H1 (cell line): ENCODE data around the gene ATOH8. TPM values are rescaled to one million over a fixed set of nuclear protein-coding genes. Genes with fewer than 3 reads are reported as not detected.

Experiments used
- CTCF ChIA-PET: fragments of 300-600 bp; sonication (Branson Sonifier 250); formaldehyde crosslinking; loops from one replicate; lab custom pipeline; 2021; ENCODE audit not compliant: partially characterized antibody; lab: Charles Lee
- POLR2A ChIA-PET: fragments of 300-600 bp; sonication (Branson Sonifier 250); formaldehyde crosslinking; loops from one replicate; lab custom pipeline; 2021; ENCODE audit warnings: inconsistent platforms; ENCODE audit not compliant: partially characterized antibody; lab: Charles Lee
- DNase-seq, 2 experiments: peaks; one replicate each; pipeline versions ENCODE4 v3.0.0 to v3.0.0-alpha.2; 2010 to 2022; ENCODE audit warnings: low spot score in 2 of 2, low read depth in 1 of 2, mixed read lengths in 1 of 2
- FAIRE-seq: peaks from 2 replicates; lab custom pipeline; 2011; peaks lifted over from hg19 to GRCh38; lab: Jason Lieb, UNC
- H2AFZ ChIP-seq: 2 replicates; pipeline ENCODE4 v1.8.1; 2012; ENCODE audit warnings: low read length, inconsistent platforms
- H2AK5ac ChIP-seq: 2 replicates; pipeline ENCODE4 v1.6.1; 2013; ENCODE audit warnings: low read depth, low read length
- H2BK120ac ChIP-seq: replicated peaks from 2 replicates; pipeline ENCODE3; 2013; ENCODE audit warnings: low read depth, low read length, inconsistent platforms
- H2BK12ac ChIP-seq: 2 replicates; pipeline ENCODE4 v1.6.1; 2013; ENCODE audit warnings: low read depth, low read length
- H2BK15ac ChIP-seq: 2 replicates; pipeline ENCODE4 v1.6.1; 2013; ENCODE audit warnings: low read length
- H2BK20ac ChIP-seq: 2 replicates; pipeline ENCODE4 v1.6.1; 2013; ENCODE audit warnings: low read length
- H2BK5ac ChIP-seq: 2 replicates; pipeline ENCODE4 v1.6.1; 2013; ENCODE audit warnings: low read depth, low read length
- H3K14ac ChIP-seq: 2 replicates; pipeline ENCODE4 v1.6.1; 2013; ENCODE audit warnings: inconsistent platforms; ENCODE audit not compliant: insufficient read length
- H3K18ac ChIP-seq: 2 replicates; pipeline ENCODE4 v1.6.1; 2013; ENCODE audit warnings: low read length; ENCODE audit errors: extremely low read depth
- H3K23ac ChIP-seq: 2 replicates; pipeline ENCODE4 v1.6.1; 2013; ENCODE audit warnings: inconsistent platforms; ENCODE audit not compliant: insufficient read length
- H3K23me2 ChIP-seq: 2 replicates; pipeline ENCODE4 v1.6.1; 2013; ENCODE audit warnings: low read depth, low read length
- H3K27ac ChIP-seq: 2 replicates; pipeline ENCODE4 v1.6.1; 2011; ENCODE audit warnings: low read depth, low read length, inconsistent platforms
- H3K27me3 ChIP-seq, 4 experiments: replicated peaks in 1 of 4; 1 replicate in 1 of 4; 2 replicates in 3 of 4; pipeline versions ENCODE4 v1.6.1 to v1.8.1; 2011 to 2013; ENCODE audit warnings: low read length in 3 of 4, mild to moderate bottlenecking in 3 of 4, inconsistent platforms in 2 of 4, mixed read lengths in 2 of 4, moderate library complexity in 1 of 4; ENCODE audit not compliant: control insufficient read depth in 3 of 4, insufficient read depth in 3 of 4; ENCODE audit errors: extremely low read depth in 1 of 4
- H3K36me3 ChIP-seq, 4 experiments: 2 replicates each; pipeline versions ENCODE4 v1.6.1 to v1.8.1; 2011 to 2013; ENCODE audit warnings: mild to moderate bottlenecking in 4 of 4, low read length in 3 of 4, moderate library complexity in 2 of 4, control low read depth in 1 of 4, inconsistent platforms in 1 of 4; ENCODE audit not compliant: insufficient read depth in 4 of 4, control insufficient read depth in 2 of 4
- H3K4ac ChIP-seq: replicated peaks from 2 replicates; pipeline ENCODE3; 2013; ENCODE audit warnings: low read length, low read depth, mixed read lengths, inconsistent platforms; ENCODE audit not compliant: insufficient read length
- H3K4me1 ChIP-seq, 4 experiments: replicated peaks in 1 of 4; 1 replicate in 1 of 4; 2 replicates in 3 of 4; pipeline versions ENCODE4 v1.6.1 to v1.8.1; 2011 to 2013; ENCODE audit warnings: low read length in 3 of 4, inconsistent platforms in 2 of 4, mixed read lengths in 1 of 4; ENCODE audit not compliant: insufficient read depth in 4 of 4, control insufficient read depth in 3 of 4
- H3K4me2 ChIP-seq, 2 experiments: 2 replicates each; pipeline versions ENCODE4 v1.6.1 to v1.8.1; 2011 to 2013; ENCODE audit warnings: low read depth in 2 of 2, low read length in 2 of 2, control low read depth in 1 of 2, inconsistent platforms in 1 of 2, mild to moderate bottlenecking in 1 of 2; ENCODE audit not compliant: insufficient read depth in 1 of 2
- H3K4me3 ChIP-seq, 4 experiments: fragments of 200-600, 300-600 bp in 1 of 4; sonication (generic), shearing (Covaris generic), sonication (Bioruptor Twin) in 1 of 4; 2 replicates each; pipeline versions ENCODE4 v1.5.1 to v1.8.1; 2011 to 2016; ENCODE audit warnings: low read length in 4 of 4, low read depth in 3 of 4, control low read depth in 2 of 4, inconsistent platforms in 2 of 4, mild to moderate bottlenecking in 2 of 4, mixed read lengths in 1 of 4, moderate library complexity in 1 of 4; ENCODE audit not compliant: insufficient read depth in 2 of 4; ENCODE audit errors: extremely low read depth in 1 of 4
- H3K56ac ChIP-seq: replicated peaks from 2 replicates; pipeline ENCODE3; 2013; ENCODE audit warnings: low read depth, mild to moderate bottlenecking, mixed read lengths, low read length, inconsistent platforms; ENCODE audit not compliant: insufficient read length
- H3K79me1 ChIP-seq: 2 replicates; pipeline ENCODE4 v1.6.1; 2013; ENCODE audit warnings: low read depth, low read length, control low read depth
- H3K79me2 ChIP-seq, 2 experiments: 2 replicates each; pipeline versions ENCODE4 v1.6.1 to v1.8.1; 2012 to 2013; ENCODE audit warnings: low read length in 2 of 2, mild to moderate bottlenecking in 2 of 2, inconsistent platforms in 1 of 2; ENCODE audit not compliant: insufficient read depth in 2 of 2, control insufficient read depth in 1 of 2
- H3K9ac ChIP-seq, 4 experiments: replicated peaks in 1 of 4; 1 replicate in 1 of 4; 2 replicates in 3 of 4; pipeline versions ENCODE4 v1.6.1 to v1.8.1; 2011 to 2013; ENCODE audit warnings: low read depth in 3 of 4, low read length in 3 of 4, control low read depth in 2 of 4, mild to moderate bottlenecking in 2 of 4, moderate library complexity in 2 of 4, inconsistent platforms in 1 of 4; ENCODE audit errors: extremely low read depth in 1 of 4
- H3K9me3 ChIP-seq, 2 experiments: 2 replicates each; pipeline versions ENCODE4 v1.6.1 to v1.8.1; 2012 to 2013; ENCODE audit warnings: mild to moderate bottlenecking in 2 of 2, moderate library complexity in 2 of 2, control low read depth in 1 of 2, inconsistent platforms in 1 of 2, low read depth in 1 of 2, low read length in 1 of 2, mixed read lengths in 1 of 2; ENCODE audit not compliant: insufficient read depth in 2 of 2
- H4K20me1 ChIP-seq, 2 experiments: replicated peaks in 1 of 2; 2 replicates each; pipeline versions ENCODE3 to v1.8.1; 2011 to 2013; ENCODE audit warnings: inconsistent platforms in 2 of 2, low read length in 2 of 2, mild to moderate bottlenecking in 1 of 2; ENCODE audit not compliant: insufficient read depth in 2 of 2, control insufficient read depth in 1 of 2
- H4K5ac ChIP-seq: 2 replicates; pipeline ENCODE4 v1.6.1; 2013; ENCODE audit warnings: low read length, low read depth, mixed read lengths, inconsistent platforms; ENCODE audit not compliant: insufficient read length
- H4K8ac ChIP-seq: 2 replicates; pipeline ENCODE4 v1.8.0; 2013; ENCODE audit warnings: mild to moderate bottlenecking, moderate library complexity, low read length, inconsistent platforms; ENCODE audit not compliant: insufficient read depth; ENCODE audit errors: extremely low read depth
- H4K91ac ChIP-seq: replicated peaks from 2 replicates; pipeline ENCODE3; 2013; ENCODE audit warnings: low read length, mixed read lengths, inconsistent platforms; ENCODE audit not compliant: insufficient read length
- CHD1 ChIP-seq: IDR thresholded peaks from 2 replicates; pipeline ENCODE4 v1.6.1; 2012; ENCODE audit warnings: low read depth, low read length, improper control_type of control experiment
- CREB1 ChIP-seq: IDR thresholded peaks from 2 replicates; pipeline ENCODE4 v1.6.1; 2012; ENCODE audit warnings: inconsistent platforms
- EGR1 ChIP-seq: IDR thresholded peaks from 2 replicates; pipeline ENCODE4 v1.6.1; 2011; ENCODE audit warnings: low read depth, low read length, borderline replicate concordance
- POU5F1 ChIP-seq: IDR thresholded peaks from 2 replicates; pipeline ENCODE4 v1.6.1; 2011; ENCODE audit warnings: low read depth, mild to moderate bottlenecking, low read length, moderate library complexity
- YY1 ChIP-seq: IDR thresholded peaks from 2 replicates; pipeline ENCODE4 v1.6.1; 2011; ENCODE audit warnings: low read depth, mild to moderate bottlenecking, low read length
- WGBS, 2 experiments: shearing (Covaris generic) in 1 of 2; methylation state at CpG; one replicate each; pipeline versions ENCODE4 v1.1.6 to v1.1.7; 2013 to 2015; ENCODE audit warnings: low lambda C conversion rate in 2 of 2, mixed read lengths in 2 of 2, inconsistent platforms in 1 of 2, low coverage in 1 of 2, missing lambda C conversion rate in 1 of 2; ENCODE audit not compliant: insufficient replicate concordance in 2 of 2, insufficient coverage in 1 of 2, insufficient read length in 1 of 2; ENCODE audit errors: extremely low coverage in 1 of 2, missing lambda C conversion rate in 1 of 2; 5-methylcytosine and 5-hydroxymethylcytosine counted together
- polyA plus RNA-seq, 7 experiments: library from polyadenylated mRNA; depleted of rRNA in 3 of 7; stranded (reverse) in 5 of 7; unstranded in 2 of 7; fragments of >200 nt in 5 of 7; fragments of 200-250 nt in 2 of 7; gene quantifications; 1 replicate in 5 of 7; 2 replicates in 1 of 7; 4 replicates in 1 of 7; pipeline versions ENCODE4 v1.2.1 to v1.2.3, GENCODE V29; 2011 to 2013; ENCODE audit warnings: missing spikeins in 2 of 7, mixed read lengths in 2 of 7
- total RNA-seq: library from RNA; stranded (reverse); fragmentation: NEBNext Ultra II Directional; extraction: Animal tissue kit (Norgen Biotek cat#: 25700); gene quantifications from 2 replicates; pipeline ENCODE4 v1.2.1, GENCODE V29; 2021

Gene ATOH8
- total and polyA plus RNA-seq, 2 of the 8 experiments (the other 6 are each of a cell fraction or from before 2014, with no cell fraction given): 0.50 to 0.53 TPM

DNA sequence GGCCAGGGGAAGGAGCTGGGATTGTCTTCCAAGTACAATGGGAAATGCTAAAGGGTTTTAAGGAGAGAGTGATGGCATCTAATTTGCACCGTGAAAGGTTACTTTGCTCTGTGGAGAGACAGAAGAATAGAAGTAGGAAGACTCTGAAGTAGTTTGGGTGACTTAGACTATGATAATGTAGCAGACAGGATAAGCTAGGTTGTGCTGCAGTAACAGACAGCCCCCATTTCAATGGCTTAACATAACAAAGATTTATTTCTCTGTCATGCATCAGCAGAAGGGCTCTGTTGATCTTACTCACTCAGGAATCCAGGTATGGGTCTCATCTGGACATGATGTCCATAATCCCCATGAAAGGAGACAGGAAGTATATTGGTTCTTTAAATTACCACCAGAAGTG is 33.3 kb upstream of the ATOH8 start:
- DNase-seq: no peak
- no peak for TF ChIP-seq CHD1
- TF ChIP-seq POU5F1: no peak
- TF ChIP-seq CREB1: no peak
- no peak for TF ChIP-seq EGR1
- no peak for TF ChIP-seq YY1
- Histone ChIP-seq H4K5ac (no peak overlapping the region), H2BK120ac (no peak overlapping the region), H2AK5ac (no peak overlapping the region), H4K91ac (no peak overlapping the region), H3K4me2 (no peak overlapping the region), H3K23ac (no peak overlapping the region), H2AFZ (no peak overlapping the region), H4K20me1 (no peaks in the 10 kb centered on the region), H3K56ac (no peak overlapping the region), H2BK20ac (no peak overlapping the region), H2BK5ac (no peak overlapping the region), H3K14ac (no peak overlapping the region), H3K27me3 (no peaks in the 10 kb centered on the region; a peak in 1 of 7 replicates), H3K36me3 (no peaks in the 10 kb centered on the region), H3K23me2 (no peaks in the 10 kb centered on the region), H4K8ac (no peak overlapping the region), H3K9me3 (no peaks in the 10 kb centered on the region), H3K9ac (no peak overlapping the region), H2BK15ac (no peak overlapping the region), H3K27ac (no peak overlapping the region), H2BK12ac (no peak overlapping the region), H3K18ac (no peak overlapping the region), H3K4me3 (no peak overlapping the region), H3K4ac (no peak overlapping the region), H3K4me1 (no peaks in the 10 kb centered on the region), H3K79me1 (no peaks in the 10 kb centered on the region), H3K79me2 (no peaks in the 10 kb centered on the region)
- 100% methylated on average over 1 of the region's 1 CpG; no CpG with 5 or more reads in 1 of the 2 experiments for WGBS, 2 experiments
- CTCF ChIA-PET: interaction anchor here (0.7 to 6.0 kb wide), 13 partner anchors 9 to 117 kb away, joined by 3 to 61 read pairs (median 4); no protein-coding TSS in a partner anchor
- POLR2A ChIA-PET: no interaction called here
- no peak for FAIRE-seq
